Spleen (tissue), 11 donors: Measurements from ENCODE around the gene STK10. TPM values are rescaled to one million over a fixed set of nuclear protein-coding genes. Genes with fewer than 3 reads are reported as not detected.

Source experiments
- DNase-seq: peaks from one replicate; pipeline ENCODE4 v3.0.0-alpha.2; 2020
- H3K27ac ChIP-seq, 8 donors: fragments of 200-600 bp; sonication (generic) in 7 of 8; 1 replicate in 4 of 8; 2 replicates in 4 of 8; pipeline versions ENCODE4 v1.5.0 to v1.8.0; 2016 to 2021; ENCODE audit warnings: inconsistent platforms in 4 of 8, mild to moderate bottlenecking in 4 of 8, moderate library complexity in 1 of 8
- H3K27me3 ChIP-seq, 7 donors: fragments of 200-600 bp; sonication (generic) in 6 of 7; replicated peaks in 1 of 7; 1 replicate in 4 of 7; 2 replicates in 3 of 7; pipeline versions ENCODE4 v1.5.0 to v1.8.0; 2016 to 2021; ENCODE audit warnings: inconsistent platforms in 3 of 7, mild to moderate bottlenecking in 1 of 7
- H3K36me3 ChIP-seq, 6 donors: fragments of 200-600 bp; sonication (generic) in 5 of 6; 1 replicate in 4 of 6; 2 replicates in 2 of 6; pipeline versions ENCODE4 v1.5.0 to v1.8.0; 2016 to 2021; ENCODE audit warnings: inconsistent platforms in 2 of 6
- H3K4me1 ChIP-seq, 6 donors: fragments of 200-600 bp; sonication (generic) in 5 of 6; 1 replicate in 3 of 6; 2 replicates in 3 of 6; pipeline versions ENCODE4 v1.5.0 to v1.8.0; 2016 to 2021; ENCODE audit warnings: inconsistent platforms in 3 of 6
- H3K4me3 ChIP-seq, 8 donors: fragments of 200-600 bp; sonication (generic) in 7 of 8; 1 replicate in 4 of 8; 2 replicates in 4 of 8; pipeline versions ENCODE4 v1.5.0 to v1.8.0; 2016 to 2021; ENCODE audit warnings: inconsistent platforms in 4 of 8, mild to moderate bottlenecking in 4 of 8, moderate library complexity in 2 of 8
- H3K9me3 ChIP-seq, 8 donors: fragments of 200-600 bp; sonication (generic) in 7 of 8; 1 replicate in 4 of 8; 2 replicates in 4 of 8; pipeline versions ENCODE4 v1.5.0 to v1.8.0; 2016 to 2021; ENCODE audit warnings: inconsistent platforms in 4 of 8
- CTCF ChIP-seq, 11 experiments: fragments of 200-600 bp in 7 of 11; fragments of 450-650 bp in 4 of 11; sonication (generic) in 4 of 11; IDR thresholded peaks in 8 of 11; conservative IDR thresholded peaks in 3 of 11; 1 replicate in 7 of 11; 2 replicates in 4 of 11; pipeline versions ENCODE4 v1.4.0 to v1.8.0; 2016 to 2021; ENCODE audit warnings: antibody characterized with exemption in 11 of 11, inconsistent platforms in 4 of 11, mild to moderate bottlenecking in 1 of 11
- POLR2A ChIP-seq, 3 donors: fragments of 450-650 bp; IDR thresholded peaks; one replicate each; pipeline ENCODE4 v1.5.1; 2017; ENCODE audit warnings: antibody characterized with exemption in 3 of 3, mild to moderate bottlenecking in 1 of 3
- POLR2AphosphoS5 ChIP-seq, 3 donors: sonication (generic); formaldehyde crosslinking; IDR thresholded peaks; one replicate each; pipeline ENCODE4 v1.5.1; 2017; ENCODE audit warnings: antibody characterized with exemption in 3 of 3
- WGBS, 5 donors: extraction: QIAGEN DNeasy Blood & Tissue Kit in 3 of 5; methylation state at CpG; one replicate each; pipeline versions ENCODE4 v1.1.5 to v1.1.7; 2013 to 2018; 5-methylcytosine and 5-hydroxymethylcytosine counted together
- intact Hi-C: fragments of 100-400 bp; cut with DNase I; formaldehyde crosslinking; loops from one replicate; pipeline ENCODE4 v1.15.0; 2023; ENCODE audit warnings: low total_unique reads
- polyA plus RNA-seq, 3 donors: library from polyadenylated mRNA; stranded (reverse); fragments of 200-250 nt; gene quantifications; one replicate each; pipeline ENCODE4 v1.2.1, GENCODE V29; 2013
- total RNA-seq, 7 donors: library from RNA; depleted of rRNA in 3 of 7; stranded (reverse); fragments of >200 nt in 3 of 7; fragmentation: NEBNext Ultra II Directional in 4 of 7; extraction: Animal tissue kit (Norgen Biotek cat#: 25700) in 4 of 7; gene quantifications; one replicate each; pipeline versions ENCODE4 v1.1.0 to v1.2.1, GENCODE V29; 2016 to 2021
- donor health status: healthy with polysubstance abuse.
- donor health status: DM: no; HTN: no; CAD: no; lungs with moderate emphysema.
- donor health status: DM: no; HTN: no; CAD: no.
- donor health status: Bipolar disorder and iron deficiency.
- donor health status: healthy.
- donor health status: DM: no; HTN: no; CAD: no.
- donor health status: DM: yes; HTN: yes; CAD: no.

Gene STK10
- total and polyA plus RNA-seq, 10 donors = 34.0 to 290 (median 168) TPM

- H3K27me3 ChIP-seq = no peaks in the 10 kb centered on the region
- TF ChIP-seq POLR2A (IDR thresholded peaks at IDR 0.05) (no peak), CTCF (IDR thresholded peaks at IDR 0.05 in 8 of 11, conservative IDR thresholded peaks at IDR 0.05 in 3 of 11) (no peak), POLR2AphosphoS5 (IDR thresholded peaks at IDR 0.05) (no peak)
- no peak overlapping the region for H3K27ac ChIP-seq
- no peak overlapping the region for H3K4me3 ChIP-seq
- no peak for DNase-seq
- peaks cover 0 to 47% (median 1%) of the 10 kb centered on the region in 6 donors for H3K36me3 ChIP-seq
- no peaks in the 10 kb centered on the region for H3K4me1 ChIP-seq
- H3K9me3 ChIP-seq = peaks cover 0 to 18% (median 14%) of the 10 kb centered on the region in 8 donors
- 71 to 100% (median 95%) methylated on average over 2 of the region's 2 CpGs for WGBS, 5 donors
- intact Hi-C loops = no loop called here
Measured at GRCh38 chr5:172219296-172219695, 31.3 kb upstream of the STK10 start.

GRCh38 chr5:172216345-172216744 lies 28.3 kb upstream of the STK10 start:
- Histone ChIP-seq H3K4me1 (no peaks in the 10 kb centered on the region), H3K9me3 (peaks cover 0 to 18% (median 14%) of the 10 kb centered on the region in 8 donors), H3K4me3 (no peak overlapping the region), H3K36me3 (peaks cover 0 to 70% (median 9%) of the 10 kb centered on the region in 6 donors), H3K27ac (no peak overlapping the region), H3K27me3 (no peaks in the 10 kb centered on the region)
- no peak for DNase-seq
- WGBS, 5 donors = 88 to 100% (median 94%) methylated on average over 3 of the region's 3 CpGs
- TF ChIP-seq POLR2AphosphoS5 (IDR thresholded peaks at IDR 0.05) (no peak), POLR2A (IDR thresholded peaks at IDR 0.05) (no peak), CTCF (IDR thresholded peaks at IDR 0.05 in 8 of 11, conservative IDR thresholded peaks at IDR 0.05 in 3 of 11) (no peak)
- intact Hi-C loops = no loop called here

GRCh38 chr5:172213126-172213525 lies 25.1 kb upstream of the STK10 start:
- no peak overlapping the region for H3K4me3 ChIP-seq
- H3K9me3 ChIP-seq = no peaks in the 10 kb centered on the region
- intact Hi-C loops = no loop called here
- H3K36me3 ChIP-seq = peaks cover 0 to 57% (median 8%) of the 10 kb centered on the region in 6 donors
- H3K27me3 ChIP-seq = no peaks in the 10 kb centered on the region
- H3K27ac ChIP-seq = no peak overlapping the region
- peaks cover 0 to under 1% (median 0%) of the 10 kb centered on the region in 6 donors for H3K4me1 ChIP-seq
- WGBS, 5 donors = 83 to 95% (median 90%) methylated on average over 4 of the region's 4 CpGs
- TF ChIP-seq POLR2A (IDR thresholded peaks at IDR 0.05) = no peak
- TF ChIP-seq CTCF (IDR thresholded peaks at IDR 0.05 in 8 of 11, conservative IDR thresholded peaks at IDR 0.05 in 3 of 11) = no peak
- TF ChIP-seq POLR2AphosphoS5 (IDR thresholded peaks at IDR 0.05) = no peak
- no peak for DNase-seq

- no peak for DNase-seq
- Histone ChIP-seq H3K27ac (no peak overlapping the region), H3K9me3 (no peaks in the 10 kb centered on the region), H3K4me1 (peaks cover 0 to 11% (median 0%) of the 10 kb centered on the region in 6 donors), H3K36me3 (peaks cover 0 to 53% (median 8%) of the 10 kb centered on the region in 6 donors), H3K4me3 (no peak overlapping the region), H3K27me3 (no peaks in the 10 kb centered on the region)
- WGBS, 5 donors = 93 to 98% (median 94%) methylated on average over 8 of the region's 8 CpGs
- intact Hi-C loops = no loop called here
- TF ChIP-seq POLR2AphosphoS5 (IDR thresholded peaks at IDR 0.05) (no peak), CTCF (IDR thresholded peaks at IDR 0.05 in 8 of 11, conservative IDR thresholded peaks at IDR 0.05 in 3 of 11) (no peak), POLR2A (IDR thresholded peaks at IDR 0.05) (no peak)
Measured at GRCh38 chr5:172211676-172212075, 23.7 kb upstream of the STK10 start.
